ENCODE data around the gene ITGAD. TPM values are rescaled to one million over a fixed set of nuclear protein-coding genes. Genes with fewer than 3 reads are reported as not detected.

ITGAD gene
- total and polyA plus RNA-seq, 2 of the 13 experiments (the other 11 are each of a cell fraction or from before 2014, with no cell fraction given): not detected

DNA sequence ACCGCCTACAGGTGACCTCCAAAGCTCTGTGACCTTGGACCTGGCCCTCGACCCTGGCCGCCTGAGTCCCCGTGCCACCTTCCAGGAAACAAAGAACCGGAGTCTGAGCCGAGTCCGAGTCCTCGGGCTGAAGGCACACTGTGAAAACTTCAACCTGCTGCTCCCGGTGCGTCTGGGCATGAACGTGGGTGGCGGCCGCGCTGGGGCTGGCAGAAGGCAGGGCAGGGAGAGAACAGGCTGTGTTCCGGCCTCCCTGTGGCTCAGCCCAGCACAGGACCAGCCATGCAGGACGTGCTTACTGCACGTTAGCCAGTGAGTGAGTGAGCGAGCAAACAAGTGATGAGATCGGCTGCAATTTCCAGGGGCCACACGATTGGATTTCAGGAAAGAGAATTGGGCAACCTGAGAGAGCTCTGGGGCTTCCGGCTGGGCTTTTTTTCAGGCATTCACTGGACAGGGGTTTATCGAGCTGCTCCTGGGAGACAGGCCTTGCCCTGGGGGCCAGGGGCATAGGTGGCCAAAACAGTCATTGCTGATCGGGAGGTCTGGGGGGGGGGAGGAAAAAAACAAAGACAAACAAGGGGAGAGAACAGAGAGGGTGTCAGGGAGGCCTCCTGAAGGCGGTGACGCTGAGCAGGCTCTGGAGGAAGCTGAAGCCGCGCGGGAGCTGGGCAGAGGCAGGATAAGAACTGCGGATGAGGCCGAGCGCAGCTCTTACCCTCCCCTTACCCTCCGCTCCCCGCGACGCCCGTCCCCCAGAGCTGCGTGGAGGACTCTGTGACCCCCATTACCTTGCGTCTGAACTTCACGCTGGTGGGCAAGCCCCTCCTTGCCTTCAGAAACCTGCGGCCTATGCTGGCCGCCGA, 21.3 kb upstream of the ITGAD start (continued):
- TF ChIP-seq ZNF564 (CRISPR knock-in tag; IDR thresholded peaks at IDR 0.05) (0 out of 2 replicates have a peak, but pooled peaks have one; percentile 37), KDM1A (CRISPR knock-in tag; IDR thresholded peaks at IDR 0.05) (no peak), TCF7 (IDR thresholded peaks at IDR 0.05; ENCODE audit: low read depth) (no peak), ZNF800 (CRISPR knock-in tag; IDR thresholded peaks at IDR 0.05) (0 out of 2 replicates have a peak, but pooled peaks have one; percentile 49), PHF21A (CRISPR knock-in tag; IDR thresholded peaks at IDR 0.05) (peak; percentile 49; the same call in 1 of the 2 replicates), HMGXB3 (CRISPR knock-in tag; IDR thresholded peaks at IDR 0.05; ENCODE audit: borderline replicate concordance) (no peak), ZNF660 (CRISPR knock-in tag; IDR thresholded peaks at IDR 0.05; ENCODE audit: borderline replicate concordance, low read depth) (no peak), ZNF724P (CRISPR knock-in tag; IDR thresholded peaks at IDR 0.05; ENCODE audit: borderline replicate concordance) (no peak), GABPA (IDR thresholded peaks at IDR 0.05; ENCODE audit: low read depth, low read length) (no peak), GABPA (CRISPR knock-in tag; IDR thresholded peaks at IDR 0.05; ENCODE audit: low read depth) (peak; percentile 53), CHD2 (IDR thresholded peaks at IDR 0.05; ENCODE audit: low read depth, low read length) (no peak), BCLAF1 (IDR thresholded peaks at IDR 0.05) (no peak)
- TF ChIP-seq, protein P1, sequence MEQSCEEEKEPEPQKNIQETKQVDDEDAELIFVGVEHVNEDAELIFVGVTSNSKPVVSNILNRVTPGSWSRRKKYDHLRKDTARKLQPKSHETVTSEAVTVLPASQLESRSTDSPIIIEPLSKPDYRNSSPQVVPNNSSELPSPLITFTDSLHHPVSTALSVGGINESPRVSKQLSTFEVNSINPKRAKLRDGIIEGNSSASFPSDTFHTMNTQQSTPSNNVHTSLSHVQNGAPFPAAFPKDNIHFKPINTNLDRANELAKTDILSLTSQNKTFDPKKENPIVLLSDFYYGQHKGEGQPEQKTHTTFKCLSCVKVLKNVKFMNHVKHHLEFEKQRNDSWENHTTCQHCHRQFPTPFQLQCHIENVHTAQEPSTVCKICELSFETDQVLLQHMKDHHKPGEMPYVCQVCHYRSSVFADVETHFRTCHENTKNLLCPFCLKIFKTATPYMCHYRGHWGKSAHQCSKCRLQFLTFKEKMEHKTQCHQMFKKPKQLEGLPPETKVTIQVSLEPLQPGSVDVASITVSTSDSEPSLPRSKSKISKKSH (CRISPR knock-in tag; IDR thresholded peaks at IDR 0.05; ENCODE audit: borderline replicate concordance): no peak
- TF ChIP-seq, protein P2, sequence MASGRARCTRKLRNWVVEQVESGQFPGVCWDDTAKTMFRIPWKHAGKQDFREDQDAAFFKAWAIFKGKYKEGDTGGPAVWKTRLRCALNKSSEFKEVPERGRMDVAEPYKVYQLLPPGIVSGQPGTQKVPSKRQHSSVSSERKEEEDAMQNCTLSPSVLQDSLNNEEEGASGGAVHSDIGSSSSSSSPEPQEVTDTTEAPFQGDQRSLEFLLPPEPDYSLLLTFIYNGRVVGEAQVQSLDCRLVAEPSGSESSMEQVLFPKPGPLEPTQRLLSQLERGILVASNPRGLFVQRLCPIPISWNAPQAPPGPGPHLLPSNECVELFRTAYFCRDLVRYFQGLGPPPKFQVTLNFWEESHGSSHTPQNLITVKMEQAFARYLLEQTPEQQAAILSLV (CRISPR knock-in tag; IDR thresholded peaks at IDR 0.05; ENCODE audit: borderline replicate concordance): no peak
- TF ChIP-seq, protein P3, sequence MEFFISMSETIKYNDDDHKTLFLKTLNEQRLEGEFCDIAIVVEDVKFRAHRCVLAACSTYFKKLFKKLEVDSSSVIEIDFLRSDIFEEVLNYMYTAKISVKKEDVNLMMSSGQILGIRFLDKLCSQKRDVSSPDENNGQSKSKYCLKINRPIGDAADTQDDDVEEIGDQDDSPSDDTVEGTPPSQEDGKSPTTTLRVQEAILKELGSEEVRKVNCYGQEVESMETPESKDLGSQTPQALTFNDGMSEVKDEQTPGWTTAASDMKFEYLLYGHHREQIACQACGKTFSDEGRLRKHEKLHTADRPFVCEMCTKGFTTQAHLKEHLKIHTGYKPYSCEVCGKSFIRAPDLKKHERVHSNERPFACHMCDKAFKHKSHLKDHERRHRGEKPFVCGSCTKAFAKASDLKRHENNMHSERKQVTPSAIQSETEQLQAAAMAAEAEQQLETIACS (CRISPR knock-in tag; IDR thresholded peaks at IDR 0.05): no peak

All from HepG2 (cell line).